OCI-LY3 (cell line): ENCODE measurements around the gene ITPR1.

Experiments
- H2AFZ ChIP-seq: fragments of 200-600, 300-600 bp; shearing (Covaris generic); 2 replicates; pipeline ENCODE4 v1.6.0; 2014; ENCODE audit warnings: antibody characterized with exemption, low read depth, low read length
- H3K27ac ChIP-seq: fragments of 200-600, 300-600 bp; sonication (generic); 2 replicates; pipeline ENCODE4 v1.5.1; 2014; ENCODE audit warnings: mild to moderate bottlenecking, low read length, moderate library complexity, mixed read lengths
- H3K27me3 ChIP-seq: fragments of 200-600, 300-600 bp; sonication (generic); 2 replicates; pipeline ENCODE4 v1.6.1; 2014; ENCODE audit warnings: low read depth, low read length, mixed read lengths
- H3K36me3 ChIP-seq: fragments of 200-600, 300-600 bp; sonication (generic); replicated peaks from 2 replicates; pipeline ENCODE3; 2014; ENCODE audit warnings: low read depth, low read length, mixed read lengths
- H3K4me1 ChIP-seq: fragments of 300-600, 200-600 bp; sonication (generic); 2 replicates; pipeline ENCODE4 v1.6.1; 2014; ENCODE audit warnings: low read length, mixed read lengths
- H3K4me2 ChIP-seq: fragments of 200-600, 300-600 bp; sonication (generic); 2 replicates; pipeline ENCODE4 v1.6.1; 2014; ENCODE audit warnings: low read length, mixed read lengths
- H3K4me3 ChIP-seq: fragments of 300-600, 200-600 bp; sonication (generic); 2 replicates; pipeline ENCODE4 v1.5.1; 2014; ENCODE audit warnings: antibody characterized with exemption, mild to moderate bottlenecking, low read length, moderate library complexity
- H3K79me2 ChIP-seq: fragments of 300-600, 200-600 bp; shearing (Covaris generic); 2 replicates; pipeline ENCODE4 v1.6.1; 2014; ENCODE audit warnings: mild to moderate bottlenecking, low read length, mixed read lengths
- H3K9ac ChIP-seq: fragments of 300-600, 200-600 bp; shearing (Covaris generic); 2 replicates; pipeline ENCODE4 v1.6.0; 2014; ENCODE audit warnings: mild to moderate bottlenecking, low read length, moderate library complexity
- H3K9me3 ChIP-seq: fragments of 200-600, 300-600 bp; shearing (Covaris generic); 2 replicates; pipeline ENCODE4 v1.6.1; 2014; ENCODE audit warnings: low read length, mixed read lengths; ENCODE audit not compliant: insufficient read depth
- H4K20me1 ChIP-seq: fragments of 200-600, 300-600 bp; sonication (generic); 2 replicates; pipeline ENCODE4 v1.6.1; 2016; ENCODE audit warnings: low read length, mixed read lengths; ENCODE audit not compliant: insufficient read depth
- EZH2phosphoT487 ChIP-seq: fragments of 200-600 bp; shearing (Covaris generic); IDR thresholded peaks from 2 replicates; pipeline ENCODE4 v1.6.1; 2018; ENCODE audit warnings: antibody characterized with exemption, mixed run types, low read depth
- TF ChIP-seq, protein P1 (sequence below): fragments of 200-600, 300-600 bp; sonication (generic); IDR thresholded peaks from 2 replicates; pipeline ENCODE4 v1.5.1; 2014; ENCODE audit warnings: antibody characterized with exemption, low read length, low read depth

The ITPR1 gene

DNA sequence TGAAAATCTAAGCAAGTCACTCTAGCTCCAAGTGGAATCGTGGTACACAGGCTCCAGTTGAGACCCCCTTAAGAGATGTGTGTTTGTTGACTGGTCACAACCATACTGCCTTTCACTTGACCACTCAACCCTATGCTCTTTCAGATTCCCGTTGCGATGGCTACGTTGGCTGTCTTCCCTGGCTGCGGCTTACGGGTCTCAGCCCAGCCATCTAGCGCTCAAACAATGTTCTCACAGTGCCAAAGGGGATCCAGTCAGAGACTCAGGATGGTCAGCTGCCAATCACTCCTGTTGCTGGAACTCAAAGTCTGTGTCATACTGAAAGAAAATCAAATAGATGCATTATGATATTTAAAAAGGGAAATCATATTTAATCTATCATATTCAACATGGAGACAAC, 237.6 kb downstream of the ITPR1 start:
- H3K4me2 ChIP-seq, result no peak overlapping the region
- no peak overlapping the region for H3K4me3 ChIP-seq

DNA sequence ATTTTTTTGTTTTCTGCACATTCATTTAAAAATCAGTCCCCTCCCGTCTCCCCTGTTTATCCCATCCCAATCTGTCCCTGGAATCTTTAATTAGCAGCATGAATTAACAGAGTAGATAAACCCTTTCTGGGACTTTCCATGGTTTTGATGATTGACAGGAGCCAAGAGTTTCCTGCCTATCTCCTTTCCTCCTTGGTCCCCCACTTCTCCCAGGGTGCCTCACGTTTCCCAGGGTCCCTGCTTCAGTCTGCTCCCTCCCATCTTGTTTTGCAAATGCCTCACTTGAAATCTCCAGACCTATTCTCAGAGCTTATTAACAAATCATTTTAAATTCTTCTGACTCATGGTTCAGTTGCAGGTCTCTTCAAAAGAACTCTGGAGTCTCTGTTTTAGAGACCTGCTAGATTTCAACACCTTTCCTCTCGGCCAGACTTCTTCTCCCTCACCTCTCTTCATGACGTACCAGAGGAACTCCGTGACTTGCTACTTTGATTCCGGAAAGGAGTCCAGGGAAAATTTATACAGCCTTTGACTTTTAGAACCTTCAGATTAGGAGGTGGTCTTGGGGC, 238.5 kb downstream of the ITPR1 start:
- no peak overlapping the region for H3K27ac ChIP-seq
- no peak overlapping the region for H2AFZ ChIP-seq
- no peaks in the 10 kb centered on the region for H3K36me3 ChIP-seq
- no peaks in the 10 kb centered on the region for H3K4me1 ChIP-seq
- H3K79me2 ChIP-seq, result no peaks in the 10 kb centered on the region
- peaks cover 22% of the 10 kb centered on the region for H3K27me3 ChIP-seq
- TF ChIP-seq EZH2phosphoT487, result no peak
- TF ChIP-seq, protein P1, sequence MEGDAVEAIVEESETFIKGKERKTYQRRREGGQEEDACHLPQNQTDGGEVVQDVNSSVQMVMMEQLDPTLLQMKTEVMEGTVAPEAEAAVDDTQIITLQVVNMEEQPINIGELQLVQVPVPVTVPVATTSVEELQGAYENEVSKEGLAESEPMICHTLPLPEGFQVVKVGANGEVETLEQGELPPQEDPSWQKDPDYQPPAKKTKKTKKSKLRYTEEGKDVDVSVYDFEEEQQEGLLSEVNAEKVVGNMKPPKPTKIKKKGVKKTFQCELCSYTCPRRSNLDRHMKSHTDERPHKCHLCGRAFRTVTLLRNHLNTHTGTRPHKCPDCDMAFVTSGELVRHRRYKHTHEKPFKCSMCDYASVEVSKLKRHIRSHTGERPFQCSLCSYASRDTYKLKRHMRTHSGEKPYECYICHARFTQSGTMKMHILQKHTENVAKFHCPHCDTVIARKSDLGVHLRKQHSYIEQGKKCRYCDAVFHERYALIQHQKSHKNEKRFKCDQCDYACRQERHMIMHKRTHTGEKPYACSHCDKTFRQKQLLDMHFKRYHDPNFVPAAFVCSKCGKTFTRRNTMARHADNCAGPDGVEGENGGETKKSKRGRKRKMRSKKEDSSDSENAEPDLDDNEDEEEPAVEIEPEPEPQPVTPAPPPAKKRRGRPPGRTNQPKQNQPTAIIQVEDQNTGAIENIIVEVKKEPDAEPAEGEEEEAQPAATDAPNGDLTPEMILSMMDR, result no peak
- no peak overlapping the region for H3K4me2 ChIP-seq
- no peak overlapping the region for H3K9ac ChIP-seq
- H3K9me3 ChIP-seq, result no peaks in the 10 kb centered on the region
- H4K20me1 ChIP-seq, result no peaks in the 10 kb centered on the region
- H3K4me3 ChIP-seq, result no peak overlapping the region

More for the DNA sequence above, 237.6 kb downstream of the ITPR1 start:
- Histone ChIP-seq H3K27me3 (peaks cover 22% of the 10 kb centered on the region), H3K36me3 (no peaks in the 10 kb centered on the region), H2AFZ (no peak overlapping the region), H4K20me1 (no peaks in the 10 kb centered on the region), H3K9ac (no peak overlapping the region), H3K79me2 (no peaks in the 10 kb centered on the region), H3K9me3 (no peaks in the 10 kb centered on the region), H3K27ac (no peak overlapping the region), H3K4me1 (no peaks in the 10 kb centered on the region)
- no peak for TF ChIP-seq EZH2phosphoT487
- TF ChIP-seq, protein P1, result no peak

DNA sequence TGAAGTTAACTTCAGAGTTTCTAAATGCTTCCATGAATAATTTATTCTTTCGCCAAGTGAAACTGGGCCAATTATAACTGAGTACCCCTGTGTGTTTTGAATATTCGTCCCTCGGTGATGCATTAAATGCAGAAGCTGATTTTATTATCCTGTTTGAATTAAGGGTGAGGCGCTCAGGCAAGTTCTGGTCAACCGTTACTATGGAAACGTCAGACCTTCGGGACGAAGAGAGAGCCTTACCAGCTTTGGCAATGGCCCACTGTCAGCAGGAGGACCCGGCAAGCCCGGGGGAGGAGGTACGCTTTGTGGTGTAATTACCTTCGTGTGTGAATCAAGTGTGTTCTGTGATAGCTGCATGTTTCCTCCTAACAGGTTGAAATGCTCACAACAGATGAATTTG, 239.8 kb downstream of the ITPR1 start:
- Histone ChIP-seq H4K20me1 (no peaks in the 10 kb centered on the region), H3K27ac (no peak overlapping the region), H3K79me2 (no peaks in the 10 kb centered on the region), H2AFZ (no peak overlapping the region), H3K4me1 (no peaks in the 10 kb centered on the region), H3K4me2 (no peak overlapping the region), H3K4me3 (no peak overlapping the region), H3K27me3 (peaks cover 22% of the 10 kb centered on the region), H3K9ac (no peak overlapping the region), H3K9me3 (no peaks in the 10 kb centered on the region), H3K36me3 (no peaks in the 10 kb centered on the region)
- TF ChIP-seq, protein P1, result no peak
- TF ChIP-seq EZH2phosphoT487, result no peak

DNA sequence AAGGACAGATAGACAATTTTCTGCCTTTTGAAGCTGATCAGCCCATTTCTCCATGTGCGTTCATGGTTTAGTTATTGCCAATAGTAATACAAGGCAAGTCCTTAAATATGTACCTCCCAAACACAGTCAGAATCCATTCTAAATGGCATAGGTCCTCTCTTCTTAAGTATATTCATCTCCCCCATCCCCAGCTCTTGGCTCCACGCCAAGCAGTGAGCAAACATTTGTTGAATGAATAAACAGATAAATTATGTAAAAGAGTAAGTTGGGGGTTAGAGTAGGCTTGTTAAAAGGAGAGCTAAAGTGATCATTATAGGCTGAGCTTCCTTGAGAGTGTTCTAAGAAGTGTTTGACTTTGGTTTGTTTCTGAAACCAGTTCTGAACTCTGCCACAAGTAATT, 241.3 kb downstream of the ITPR1 start:
- H3K27me3 ChIP-seq, result peaks cover 16% of the 10 kb centered on the region
- no peak overlapping the region for H3K4me3 ChIP-seq
- H3K4me1 ChIP-seq, result no peaks in the 10 kb centered on the region
- no peaks in the 10 kb centered on the region for H3K9me3 ChIP-seq
- TF ChIP-seq EZH2phosphoT487, result no peak
- TF ChIP-seq, protein P1, result no peak
- H4K20me1 ChIP-seq, result no peaks in the 10 kb centered on the region
- no peaks in the 10 kb centered on the region for H3K36me3 ChIP-seq
- H3K79me2 ChIP-seq, result no peaks in the 10 kb centered on the region
- H3K9ac ChIP-seq, result no peak overlapping the region
- no peak overlapping the region for H3K27ac ChIP-seq
- H2AFZ ChIP-seq, result no peak overlapping the region
- H3K4me2 ChIP-seq, result no peak overlapping the region
